GM10266 (cell line): ENCODE data around the gene GFAP.

Experiments
- DNase-seq: peaks from one replicate; pipeline ENCODE4 v3.0.0; 2012; ENCODE audit errors: extremely low spot score
- TF ChIP-seq, protein P1 (sequence below): IDR thresholded peaks from 2 replicates; pipeline ENCODE4 v1.5.1; 2012; ENCODE audit warnings: mild to moderate bottlenecking, low read depth; ENCODE audit not compliant: control insufficient read depth, insufficient read depth; ENCODE audit errors: missing control alignments

Gene GFAP

DNA sequence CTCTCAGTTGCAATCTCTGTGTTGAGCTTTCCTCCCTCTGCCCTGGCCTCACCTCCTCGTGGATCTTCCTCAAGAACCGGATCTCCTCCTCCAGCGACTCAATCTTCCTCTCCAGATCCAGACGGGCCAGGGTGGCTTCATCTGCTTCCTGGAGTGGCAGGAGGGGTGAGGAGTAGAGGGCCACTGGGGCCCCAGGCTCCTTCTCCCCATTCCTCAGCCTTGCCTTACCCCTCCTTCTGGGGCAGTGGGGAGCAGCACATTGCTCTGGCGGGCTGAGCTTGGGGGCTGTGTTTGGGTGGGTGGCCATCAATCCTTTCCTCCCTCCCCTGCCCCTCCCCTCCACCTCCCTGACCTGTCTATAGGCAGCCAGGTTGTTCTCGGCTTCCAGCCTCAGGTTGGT, 1.6 kb downstream of the GFAP start:
- DNase-seq, result no peak
- TF ChIP-seq, protein P1, sequence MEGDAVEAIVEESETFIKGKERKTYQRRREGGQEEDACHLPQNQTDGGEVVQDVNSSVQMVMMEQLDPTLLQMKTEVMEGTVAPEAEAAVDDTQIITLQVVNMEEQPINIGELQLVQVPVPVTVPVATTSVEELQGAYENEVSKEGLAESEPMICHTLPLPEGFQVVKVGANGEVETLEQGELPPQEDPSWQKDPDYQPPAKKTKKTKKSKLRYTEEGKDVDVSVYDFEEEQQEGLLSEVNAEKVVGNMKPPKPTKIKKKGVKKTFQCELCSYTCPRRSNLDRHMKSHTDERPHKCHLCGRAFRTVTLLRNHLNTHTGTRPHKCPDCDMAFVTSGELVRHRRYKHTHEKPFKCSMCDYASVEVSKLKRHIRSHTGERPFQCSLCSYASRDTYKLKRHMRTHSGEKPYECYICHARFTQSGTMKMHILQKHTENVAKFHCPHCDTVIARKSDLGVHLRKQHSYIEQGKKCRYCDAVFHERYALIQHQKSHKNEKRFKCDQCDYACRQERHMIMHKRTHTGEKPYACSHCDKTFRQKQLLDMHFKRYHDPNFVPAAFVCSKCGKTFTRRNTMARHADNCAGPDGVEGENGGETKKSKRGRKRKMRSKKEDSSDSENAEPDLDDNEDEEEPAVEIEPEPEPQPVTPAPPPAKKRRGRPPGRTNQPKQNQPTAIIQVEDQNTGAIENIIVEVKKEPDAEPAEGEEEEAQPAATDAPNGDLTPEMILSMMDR, result no peak

DNA sequence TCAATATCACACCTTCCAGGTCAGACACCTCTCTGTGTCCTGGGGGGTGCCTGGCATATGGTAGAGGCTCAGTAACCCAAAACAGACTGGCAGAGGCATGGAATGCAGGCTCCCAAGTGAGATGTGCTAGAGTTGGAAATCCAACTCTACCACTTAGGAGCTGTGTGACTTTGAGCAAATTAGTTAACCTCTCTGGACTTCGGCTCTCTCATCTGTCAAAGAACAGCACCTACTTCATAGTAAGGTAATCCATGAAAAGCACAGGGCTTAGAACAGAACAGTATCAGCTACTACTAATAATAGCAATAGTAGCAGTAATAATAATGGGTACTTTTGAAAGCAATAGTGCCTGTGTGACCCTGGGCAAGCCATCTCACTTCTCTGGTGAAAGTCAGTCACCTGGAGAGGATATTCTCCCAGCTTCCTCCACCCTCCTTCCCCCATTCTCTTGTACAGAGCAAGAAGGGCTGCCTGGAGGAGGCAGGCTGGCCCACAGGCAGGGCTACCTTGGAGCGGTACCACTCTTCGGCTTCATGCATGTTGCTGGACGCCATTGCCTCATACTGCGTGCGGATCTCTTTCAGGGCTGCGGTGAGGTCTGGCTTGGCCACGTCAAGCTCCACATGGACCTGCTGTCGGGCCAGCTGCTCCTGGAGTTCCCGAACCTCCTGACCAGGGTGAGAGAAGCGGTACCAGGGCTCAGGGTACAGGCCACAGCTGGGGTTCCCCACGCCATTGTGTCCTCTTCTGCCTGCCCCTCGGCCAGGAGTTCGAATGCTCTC, 2.3 kb downstream of the GFAP start:
- DNase-seq, result no peak
- TF ChIP-seq, protein P1, result no peak

DNA sequence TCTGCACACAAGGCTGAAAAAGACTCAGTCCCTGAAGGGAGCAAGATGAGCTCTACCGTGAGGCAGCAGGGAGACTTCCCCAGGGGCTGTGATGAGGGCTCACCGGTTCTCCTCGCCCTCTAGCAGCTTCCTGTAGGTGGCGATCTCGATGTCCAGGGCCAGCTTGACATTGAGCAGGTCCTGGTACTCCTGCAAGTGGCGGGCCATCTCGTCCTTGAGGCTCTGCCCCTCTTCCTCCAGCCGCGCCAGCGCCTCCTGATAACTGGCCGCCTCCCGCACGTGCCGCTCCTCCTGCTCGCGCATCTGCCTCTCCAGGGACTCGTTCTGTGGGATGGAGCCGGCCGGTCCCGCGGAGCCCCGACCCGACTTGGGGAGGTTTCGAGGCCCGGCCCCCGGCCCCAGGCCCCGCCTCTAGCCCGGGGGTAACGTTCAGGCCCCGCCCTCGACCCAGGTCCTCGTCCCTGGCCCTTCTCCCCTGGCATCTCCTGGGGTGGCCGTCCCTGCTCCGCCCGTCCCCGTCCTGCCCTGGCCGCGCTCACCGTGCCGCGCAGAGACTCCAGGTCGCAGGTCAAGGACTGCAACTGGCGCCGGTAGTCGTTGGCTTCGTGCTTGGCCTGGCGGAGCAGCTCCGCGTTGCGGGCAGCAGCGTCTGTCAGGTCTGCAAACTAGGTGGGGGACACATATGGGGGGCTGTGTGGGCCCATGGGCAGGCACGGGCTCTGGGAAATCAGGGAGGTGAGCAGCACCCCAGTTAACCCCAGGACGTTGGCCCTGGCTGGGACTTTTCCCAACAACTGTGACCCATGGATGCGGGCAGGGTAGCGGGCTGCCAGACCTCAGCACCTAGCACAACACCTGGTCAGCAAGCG, 3.9 kb downstream of the GFAP start:
- peak; percentile 60 for DNase-seq
- TF ChIP-seq, protein P1, result peak; percentile 66

DNA sequence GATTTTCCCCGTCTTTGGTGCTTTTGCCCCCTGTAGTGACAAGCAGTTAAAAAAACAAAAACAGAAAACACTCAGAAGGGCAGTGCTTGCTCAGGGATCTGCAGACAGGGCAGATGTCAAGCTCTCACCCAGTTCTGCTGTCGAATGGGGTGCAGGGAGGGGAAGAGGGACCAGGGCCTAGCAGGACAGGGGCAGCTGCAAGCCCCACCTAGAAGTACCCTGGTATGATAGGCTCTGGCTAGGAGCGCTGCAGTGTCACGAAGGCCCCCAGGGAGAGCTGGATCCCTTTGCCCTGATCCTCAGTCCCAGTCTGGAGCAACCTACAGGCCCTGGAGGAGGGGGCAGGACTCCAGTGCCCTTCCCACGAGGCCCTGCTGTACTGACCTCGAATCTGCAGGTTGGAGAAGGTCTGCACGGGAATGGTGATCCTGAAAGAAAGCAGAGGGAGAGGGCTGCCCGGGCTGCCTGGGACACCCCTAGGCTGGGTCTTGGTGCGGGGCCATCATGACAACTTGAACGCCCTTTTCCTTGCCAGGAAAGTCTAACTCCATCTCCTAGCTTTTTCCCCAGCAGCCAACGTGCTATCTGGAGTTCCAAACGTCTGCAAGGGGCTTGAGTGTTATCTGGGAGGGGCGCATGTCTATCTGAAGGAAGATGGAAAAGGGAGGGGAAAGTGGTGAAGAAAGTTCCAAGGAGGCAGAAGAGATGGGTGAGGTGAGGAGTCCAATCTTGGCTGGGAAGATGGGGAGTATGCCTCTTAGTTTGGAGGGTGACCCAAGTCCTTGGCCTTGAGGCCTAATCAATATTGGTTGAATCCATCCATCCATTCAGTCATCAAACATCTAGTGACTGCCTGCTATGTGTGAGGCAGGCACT, 4.8 kb downstream of the GFAP start:
- TF ChIP-seq, protein P1, result no peak
- no peak for DNase-seq

DNA sequence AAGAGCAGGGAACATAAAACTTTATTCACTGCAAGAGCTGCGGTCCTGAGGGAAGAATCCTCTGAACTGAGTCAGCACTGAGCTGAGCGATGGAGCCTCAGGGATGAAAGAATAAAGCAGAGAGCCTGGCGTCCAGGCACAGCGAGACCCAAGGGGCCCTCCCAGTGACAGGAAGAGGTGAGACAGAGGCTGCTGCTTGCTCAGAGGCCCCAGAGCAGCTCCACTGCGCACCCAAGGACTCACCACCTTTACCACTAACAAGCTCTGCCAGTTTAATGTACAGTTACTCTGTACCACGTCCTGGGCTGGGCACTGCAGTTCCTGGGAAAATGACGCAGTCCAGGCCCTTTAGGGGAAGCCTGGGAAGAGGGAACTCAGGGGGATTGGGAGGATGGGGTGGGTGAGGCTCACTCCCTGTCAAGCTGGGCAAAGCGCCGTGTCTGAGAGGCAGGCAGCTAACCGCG, 5.6 kb downstream of the GFAP start:
- TF ChIP-seq, protein P1, result no peak
- DNase-seq, result no peak

DNA sequence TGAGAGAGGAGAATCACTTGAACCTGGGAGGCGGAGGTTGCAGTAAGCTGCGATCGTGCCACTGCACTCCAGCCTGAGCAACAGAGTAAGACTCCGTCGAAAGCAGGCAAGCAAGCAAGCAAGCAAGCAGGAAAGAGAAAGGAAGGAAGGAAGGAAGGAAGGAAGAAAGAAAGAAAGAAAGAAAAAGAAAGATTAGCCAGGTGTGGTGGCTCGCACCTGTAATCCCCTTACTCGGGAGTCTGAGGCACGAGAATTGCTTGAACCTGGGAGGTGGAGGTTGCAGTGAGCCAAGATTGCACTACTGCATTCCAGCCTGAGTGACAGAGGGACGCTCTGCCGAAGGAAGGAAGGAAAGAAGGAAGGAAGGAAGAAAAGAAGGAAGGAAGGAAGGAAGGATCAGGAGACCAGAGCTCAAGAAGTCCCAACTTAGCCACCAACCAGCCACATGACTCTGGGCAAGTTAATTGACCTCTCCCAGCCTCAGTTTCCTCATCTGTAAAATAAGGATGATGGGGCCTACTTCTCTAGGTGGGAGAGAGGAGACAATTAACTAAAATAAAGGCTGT, 6.5 kb downstream of the GFAP start:
- no peak for DNase-seq
- TF ChIP-seq, protein P1, result no peak
